IPS-15b (cell line): ENCODE data around the gene NARF.
"Not testable (repeated sequence)": the region's sequence is repeated elsewhere in the genome, so short reads cannot be mapped to it uniquely, and the experiment has no call there.

ENCODE experiments used
- H3K27me3 ChIP-seq: one replicate; pipeline ENCODE4 v1.6.1; 2013; ENCODE audit warnings: low read length; ENCODE audit not compliant: control insufficient read depth, insufficient read depth
- H3K36me3 ChIP-seq: one replicate; pipeline ENCODE4 v1.6.1; 2013; ENCODE audit warnings: low read length; ENCODE audit not compliant: control insufficient read depth, insufficient read depth
- H3K4me1 ChIP-seq: one replicate; pipeline ENCODE4 v1.6.1; 2013; ENCODE audit warnings: mild to moderate bottlenecking, low read length; ENCODE audit not compliant: control insufficient read depth, insufficient read depth
- H3K4me3 ChIP-seq: one replicate; pipeline ENCODE4 v1.5.1; 2013; ENCODE audit warnings: low read depth, low read length
- H3K9ac ChIP-seq: one replicate; pipeline ENCODE4 v1.6.1; 2013; ENCODE audit warnings: low read depth, mild to moderate bottlenecking, low read length
- H3K9me3 ChIP-seq: one replicate; pipeline ENCODE4 v1.6.1; 2013; ENCODE audit warnings: mild to moderate bottlenecking, low read length; ENCODE audit not compliant: control insufficient read depth, insufficient read depth

Gene NARF

GRCh38 chr17:82458179-82458884 lies at the start of gene NARF:
Gene NARF, plus strand, starts transcription at chr17:82458741. Its CDS starts 63 bp downstream, at chr17:82458804.
- Histone ChIP-seq H3K4me3 (peak within 1 kb of the TSS; percentile 87), H3K4me1 (peaks cover 4% of the 10 kb centered on the region)

GRCh38 chr17:82408938-82409318 lies 49.6 kb upstream of the NARF start:
- Histone ChIP-seq H3K9ac (no peak overlapping the region), H3K9me3 (no peaks in the 10 kb centered on the region), H3K27me3 (no peaks in the 10 kb centered on the region), H3K4me1 (no peaks in the 10 kb centered on the region), H3K4me3 (no peak overlapping the region), H3K36me3 (peaks cover 2% of the 10 kb centered on the region)

More at GRCh38 chr17:82458179-82458884, at the start of gene NARF:
- Histone ChIP-seq H3K9ac (peak within 1 kb of the TSS; percentile 97), H3K9me3 (no peaks in the 10 kb centered on the region), H3K36me3 (peaks cover 16% of the 10 kb centered on the region), H3K27me3 (no peaks in the 10 kb centered on the region)

- no peaks in the 10 kb centered on the region for H3K36me3 ChIP-seq
Measured at GRCh38 chr17:82410014-82410716, 48.4 kb upstream of the NARF start.

GRCh38 chr17:82411396-82412053 lies 47.0 kb upstream of the NARF start:
- Histone ChIP-seq H3K9ac (no peak overlapping the region), H3K4me1 (no peaks in the 10 kb centered on the region), H3K4me3 (no peak overlapping the region), H3K36me3 (no peaks in the 10 kb centered on the region), H3K9me3 (no peaks in the 10 kb centered on the region), H3K27me3 (no peaks in the 10 kb centered on the region)

More at GRCh38 chr17:82410014-82410716, 48.4 kb upstream of the NARF start:
- Histone ChIP-seq H3K4me3 (no peak overlapping the region), H3K4me1 (no peaks in the 10 kb centered on the region), H3K27me3 (no peaks in the 10 kb centered on the region), H3K9me3 (no peaks in the 10 kb centered on the region), H3K9ac (no peak overlapping the region)

- not testable (repeated sequence) for H3K36me3 ChIP-seq
Measured at GRCh38 chr17:82412081-82412480, 46.5 kb upstream of the NARF start.

GRCh38 chr17:82412535-82413520 lies 45.7 kb upstream of the NARF start:
- H3K4me3 ChIP-seq = no peak overlapping the region
- no peaks in the 10 kb centered on the region for H3K27me3 ChIP-seq
- H3K9me3 ChIP-seq = no peaks in the 10 kb centered on the region
- H3K4me1 ChIP-seq = no peaks in the 10 kb centered on the region
- no peaks in the 10 kb centered on the region for H3K36me3 ChIP-seq
- no peak overlapping the region for H3K9ac ChIP-seq

More at GRCh38 chr17:82412081-82412480, 46.5 kb upstream of the NARF start:
- H3K9me3 ChIP-seq, H3K4me3 ChIP-seq, H3K27me3 ChIP-seq, H3K9ac ChIP-seq, H3K4me1 ChIP-seq: not testable (repeated sequence)

- Histone ChIP-seq H3K36me3 (no peaks in the 10 kb centered on the region), H3K4me3 (no peak overlapping the region), H3K27me3 (no peaks in the 10 kb centered on the region), H3K4me1 (no peaks in the 10 kb centered on the region), H3K9ac (no peak overlapping the region), H3K9me3 (no peaks in the 10 kb centered on the region)
Measured at GRCh38 chr17:82414548-82415281, 43.8 kb upstream of the NARF start.

GRCh38 chr17:82415336-82415735 lies 43.2 kb upstream of the NARF start:
- no peaks in the 10 kb centered on the region for H3K27me3 ChIP-seq
- H3K9ac ChIP-seq = no peak overlapping the region
- no peaks in the 10 kb centered on the region for H3K36me3 ChIP-seq
- no peaks in the 10 kb centered on the region for H3K9me3 ChIP-seq
- no peaks in the 10 kb centered on the region for H3K4me1 ChIP-seq
- H3K4me3 ChIP-seq = no peak overlapping the region

- H3K36me3 ChIP-seq = no peaks in the 10 kb centered on the region
- H3K9me3 ChIP-seq = no peaks in the 10 kb centered on the region
- H3K4me1 ChIP-seq = no peaks in the 10 kb centered on the region
- H3K4me3 ChIP-seq = no peak overlapping the region
- H3K9ac ChIP-seq = no peak overlapping the region
- no peaks in the 10 kb centered on the region for H3K27me3 ChIP-seq
Measured at GRCh38 chr17:82415786-82416185, 42.8 kb upstream of the NARF start.

GRCh38 chr17:82416264-82416663 lies 42.3 kb upstream of the NARF start:
- H3K4me3 ChIP-seq = no peak overlapping the region
- H3K36me3 ChIP-seq = peaks cover 3% of the 10 kb centered on the region
- no peak overlapping the region for H3K9ac ChIP-seq
- H3K4me1 ChIP-seq = no peaks in the 10 kb centered on the region
- no peaks in the 10 kb centered on the region for H3K9me3 ChIP-seq
- no peaks in the 10 kb centered on the region for H3K27me3 ChIP-seq
